HG03159 (cell line): ENCODE data around the gene CDH22.

ENCODE experiments used
- ATAC-seq: cut with Tn5 transposase; IDR thresholded peaks from one replicate; pipeline ENCODE4 v1.9.1; 2021; ENCODE audit warnings: mild to moderate bottlenecking, moderate library complexity; ENCODE audit not compliant: unreplicated experiment

CDH22 gene

DNA sequence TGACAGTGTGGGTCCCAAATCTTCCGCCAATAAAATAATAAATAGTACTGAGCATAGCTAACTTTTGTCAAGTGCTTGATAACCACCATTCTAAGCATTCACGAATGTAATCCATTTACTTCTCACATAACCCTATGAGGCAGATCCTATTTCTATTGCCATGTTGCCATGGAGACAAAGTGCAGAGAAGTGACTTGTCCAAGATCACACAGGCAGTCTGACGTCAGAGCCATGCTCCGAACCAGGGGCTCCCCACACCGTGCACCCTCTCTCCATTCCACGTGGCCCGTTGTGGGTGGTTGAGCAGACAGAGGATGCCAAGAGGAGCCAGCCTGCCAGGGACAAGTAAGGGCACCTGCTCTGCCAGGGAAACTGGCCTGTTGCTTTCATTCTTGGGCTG lies 38.9 kb downstream of the CDH22 start:
- no peak for ATAC-seq

DNA sequence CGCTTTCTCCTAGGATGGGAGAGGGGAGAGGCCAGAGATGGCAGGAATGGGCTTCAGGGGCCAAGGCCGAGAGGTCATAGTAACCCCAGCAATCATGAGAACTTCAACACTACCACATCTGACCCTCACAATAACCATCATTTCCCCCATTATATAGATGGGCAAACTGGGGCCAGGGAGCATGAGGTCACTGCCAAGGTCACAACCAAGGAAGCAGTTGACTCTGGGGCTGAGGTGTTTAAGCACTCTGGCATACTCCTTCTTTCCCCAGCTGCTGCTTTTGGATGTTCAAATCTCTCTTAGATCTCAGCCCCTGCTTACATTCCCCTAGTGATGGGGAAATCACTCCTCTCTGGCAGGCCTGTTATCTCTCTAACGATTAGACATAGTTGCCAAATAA lies 39.6 kb downstream of the CDH22 start:
- ATAC-seq: no peak

DNA sequence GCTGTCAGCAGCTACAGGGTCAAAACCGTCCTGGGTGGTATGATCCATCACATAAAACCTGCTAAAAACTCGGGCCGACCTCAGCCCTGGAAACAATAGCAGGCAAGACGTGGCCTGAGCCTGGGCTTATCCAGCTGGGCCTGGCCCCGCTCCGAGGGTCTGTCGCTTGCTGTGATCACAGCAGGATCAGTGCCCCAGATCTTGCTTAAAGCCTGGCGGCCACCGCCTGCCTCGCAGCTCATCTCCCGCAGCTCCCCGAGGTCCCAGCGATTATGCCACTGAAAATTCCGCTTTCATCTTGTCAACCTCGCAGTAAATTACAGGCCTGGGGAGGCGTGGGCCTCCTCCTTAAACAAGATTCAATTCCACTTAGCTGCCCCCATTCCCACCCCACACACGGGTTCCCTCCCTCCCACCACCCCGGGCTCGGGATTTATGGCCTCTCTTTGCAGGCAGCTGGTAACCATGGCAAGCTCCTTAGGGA lies 40.1 kb downstream of the CDH22 start:
- ATAC-seq: no peak

DNA sequence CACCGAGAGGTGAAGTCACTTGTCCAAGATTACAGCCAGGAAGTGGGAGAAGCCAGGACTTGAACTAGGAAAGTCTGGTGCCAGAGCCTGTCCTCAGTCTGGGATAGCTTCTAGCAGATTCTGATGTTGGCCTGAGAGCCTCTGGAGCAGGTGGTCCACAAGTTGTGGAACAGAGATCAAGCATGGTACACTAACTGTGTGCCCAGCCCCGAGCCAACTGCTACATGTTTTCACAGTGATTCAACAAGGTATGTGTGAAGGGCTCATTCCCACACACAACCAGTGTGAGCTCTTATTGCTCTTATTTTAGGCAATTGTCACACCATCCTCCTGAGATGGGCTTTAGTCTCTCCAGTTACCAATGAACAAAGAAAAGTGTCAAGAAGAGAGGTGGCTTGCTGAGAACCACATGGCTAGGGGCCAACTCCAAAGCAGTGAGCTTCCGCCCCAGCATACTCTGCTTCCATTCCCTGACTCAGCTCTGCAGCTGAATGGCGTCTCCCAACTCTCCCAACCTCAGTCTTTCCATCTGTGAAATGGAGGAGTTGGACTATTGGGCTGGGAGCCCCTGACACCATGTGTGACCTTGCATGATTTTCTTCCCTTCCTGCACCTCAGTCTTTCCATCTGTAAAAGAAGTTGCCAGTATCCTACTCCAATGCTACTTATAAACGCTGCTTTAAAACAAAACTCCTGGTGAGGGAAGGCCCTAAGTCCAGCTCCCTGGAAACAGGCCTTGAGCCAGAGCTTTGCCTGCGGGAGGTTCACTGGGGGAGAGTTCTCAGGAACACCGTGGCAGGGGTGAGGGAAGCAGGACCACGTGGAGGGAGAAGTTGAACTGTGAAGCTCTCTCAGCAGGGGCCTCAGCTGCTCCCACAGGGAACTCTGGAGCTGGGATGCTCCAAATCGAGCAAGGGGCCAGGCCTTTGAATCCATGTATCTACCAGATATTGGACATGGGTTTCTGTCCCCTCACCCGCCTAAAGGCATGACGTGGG lies 40.9 kb downstream of the CDH22 start:
- ATAC-seq: no peak

DNA sequence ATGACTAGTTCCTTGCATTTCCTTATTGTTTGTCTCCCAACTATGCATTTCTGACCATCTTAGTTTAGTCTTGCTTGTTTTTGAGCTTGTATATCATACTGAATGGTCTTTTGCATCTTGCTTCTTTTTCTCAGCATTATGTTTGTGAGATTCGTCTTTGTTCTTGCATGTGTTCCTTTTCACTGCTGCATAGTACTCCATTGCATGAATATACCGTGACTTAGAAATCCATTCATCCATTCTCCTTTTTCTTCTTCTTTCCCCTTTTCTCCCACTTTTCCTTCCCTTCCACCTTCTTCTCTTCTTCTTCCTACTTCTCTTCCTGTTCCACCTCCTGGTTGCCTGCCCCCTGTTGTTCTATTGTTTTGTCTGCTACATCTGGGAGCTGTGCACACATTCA lies 42.8 kb downstream of the CDH22 start:
- no peak for ATAC-seq

DNA sequence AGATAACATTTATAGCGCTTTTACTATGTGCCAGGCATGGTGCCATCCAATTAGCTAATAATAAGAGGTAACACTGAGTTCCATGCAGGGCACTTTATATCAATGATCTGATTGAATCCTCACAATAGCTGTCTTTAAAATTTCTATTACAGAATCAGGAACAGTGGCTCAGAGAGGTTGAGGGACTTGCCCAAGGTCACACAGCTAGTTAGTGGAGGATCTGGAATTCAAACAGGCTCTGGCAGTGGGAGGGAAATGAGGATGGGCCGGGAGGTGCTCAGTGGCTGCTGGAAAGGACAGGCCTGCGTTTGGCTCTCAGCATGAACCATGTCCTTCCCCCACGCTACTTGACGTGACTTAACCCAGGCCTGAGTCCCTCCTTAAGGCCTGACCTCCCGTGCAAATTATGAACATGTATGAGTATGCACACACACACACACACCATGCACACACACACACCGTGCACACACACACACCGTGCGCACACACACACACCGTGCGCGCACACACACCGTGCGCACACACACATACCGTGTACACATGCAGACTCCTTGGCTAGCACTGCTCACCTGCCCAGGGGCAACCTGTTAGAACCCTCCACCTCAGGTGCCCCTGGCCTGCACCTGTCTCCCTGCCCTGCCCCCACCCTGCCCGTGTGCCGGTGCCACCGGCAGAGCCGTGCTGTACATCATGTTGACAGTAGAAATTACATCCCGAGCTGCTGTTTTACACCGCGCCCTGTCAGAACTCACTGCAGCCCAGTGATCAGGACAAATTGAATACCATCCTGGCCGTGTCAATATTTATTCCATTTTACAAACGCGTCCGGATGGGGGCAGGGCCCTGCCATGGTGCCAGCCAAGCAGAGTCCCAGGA lies 43.7 kb downstream of the CDH22 start:
- no peak for ATAC-seq

DNA sequence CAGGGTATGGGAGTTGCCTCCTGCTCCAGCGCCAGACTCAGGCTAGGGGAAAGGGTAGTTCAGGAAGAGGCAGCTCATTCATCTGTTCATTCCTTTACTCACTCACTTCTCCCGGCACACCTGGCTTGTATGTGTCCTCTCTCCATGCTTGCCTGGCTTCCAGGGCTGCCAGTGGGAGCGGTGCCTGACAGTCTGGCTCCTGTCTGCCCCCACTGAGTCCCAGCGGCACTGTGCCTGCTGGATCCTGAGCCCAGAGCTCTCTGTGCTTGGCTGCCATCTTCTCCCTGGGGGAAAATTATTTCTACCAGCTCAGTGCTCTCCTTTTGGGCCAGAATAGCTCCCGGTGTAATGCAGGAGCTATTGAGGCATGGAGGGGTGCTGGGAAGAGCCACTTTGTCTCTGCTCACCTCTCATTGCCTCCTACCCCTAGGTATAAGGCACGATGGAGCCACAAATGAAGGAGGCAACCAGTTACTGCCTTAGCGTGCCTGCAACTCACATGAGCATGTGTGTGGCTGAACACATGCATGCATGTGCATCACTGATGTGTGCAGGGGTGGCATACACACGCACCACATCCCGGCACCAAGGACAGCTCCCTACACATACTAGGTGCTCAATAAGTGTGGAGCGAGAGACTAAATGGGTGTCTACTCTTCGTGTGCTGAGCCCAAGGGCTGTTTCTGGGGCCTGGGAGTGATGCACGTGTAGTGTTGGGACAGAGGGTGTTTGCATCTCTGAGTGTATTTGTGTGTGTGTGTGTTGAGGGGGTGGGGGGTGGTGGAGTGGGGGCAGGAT lies 46.6 kb downstream of the CDH22 start:
- no peak for ATAC-seq

DNA sequence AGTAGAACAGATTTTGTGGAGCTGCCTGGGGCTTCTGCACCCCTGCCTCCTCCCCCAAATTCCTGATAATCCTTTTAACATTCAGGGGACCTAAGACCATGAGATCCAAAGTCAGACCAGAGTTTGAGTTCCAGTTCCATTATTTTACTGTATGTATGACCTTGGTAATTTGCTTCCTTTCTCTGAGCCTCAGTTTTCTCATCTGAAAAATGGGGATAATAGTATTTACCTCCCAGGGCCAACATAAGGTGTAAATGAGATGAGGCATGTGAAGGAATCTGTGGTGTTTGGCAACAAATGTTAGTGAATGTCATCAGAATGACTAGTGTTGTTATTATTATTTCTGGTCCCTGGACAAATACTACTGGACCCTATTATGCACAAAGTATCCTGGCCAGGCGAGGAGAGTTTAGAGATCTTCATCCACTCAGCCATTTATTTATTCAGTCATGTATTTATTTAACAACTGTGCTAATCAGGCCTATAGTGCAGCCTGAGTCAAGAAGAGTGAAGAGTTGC lies 47.3 kb downstream of the CDH22 start:
- no peak for ATAC-seq

DNA sequence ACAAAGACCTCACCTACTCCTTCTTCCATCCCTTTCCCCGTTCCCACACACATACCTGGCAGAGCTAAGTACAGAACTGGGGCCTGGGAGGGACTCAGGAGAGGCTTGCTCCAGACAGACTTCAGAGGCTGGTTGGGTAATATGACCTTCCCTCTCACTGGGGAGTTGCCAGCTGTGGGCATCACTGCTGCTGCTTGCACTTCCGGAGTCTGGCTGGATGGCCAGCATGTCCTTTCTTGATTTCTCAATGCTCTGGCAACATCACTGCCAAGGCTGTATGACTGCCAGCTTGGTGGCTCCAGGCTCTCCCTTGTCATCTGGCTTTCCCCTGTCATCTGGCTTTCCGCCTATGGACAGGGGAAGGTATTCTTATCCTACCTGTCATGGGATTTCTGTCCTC lies 47.8 kb downstream of the CDH22 start:
- no peak for ATAC-seq

DNA sequence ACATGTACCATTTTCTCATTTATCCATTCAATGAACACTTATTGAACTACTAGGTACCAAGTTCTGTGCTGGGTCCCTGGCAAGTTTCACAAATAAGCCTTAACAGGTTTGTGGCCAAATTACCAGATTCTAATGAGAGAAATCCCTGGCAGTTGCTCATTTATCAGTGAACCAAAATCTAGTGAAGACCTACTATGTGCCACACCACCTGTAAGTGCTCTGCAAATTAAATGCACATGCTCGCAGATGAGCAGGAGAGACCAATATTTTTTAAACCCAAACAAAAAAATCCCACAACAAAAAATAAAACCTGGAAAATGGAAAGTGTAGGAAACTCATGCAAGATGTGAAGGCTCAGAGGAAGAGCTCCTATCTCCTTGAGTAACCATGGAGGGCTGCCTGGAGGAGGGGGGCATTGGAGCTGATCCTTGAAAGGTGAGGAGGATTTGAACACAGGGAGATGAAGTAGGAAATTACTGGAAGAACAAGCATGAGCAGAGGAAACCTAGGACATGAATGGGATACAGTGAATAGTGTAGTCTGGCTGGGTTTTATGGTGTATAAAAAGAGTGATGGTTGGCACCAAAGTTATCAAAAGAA lies 48.9 kb downstream of the CDH22 start:
- no peak for ATAC-seq

DNA sequence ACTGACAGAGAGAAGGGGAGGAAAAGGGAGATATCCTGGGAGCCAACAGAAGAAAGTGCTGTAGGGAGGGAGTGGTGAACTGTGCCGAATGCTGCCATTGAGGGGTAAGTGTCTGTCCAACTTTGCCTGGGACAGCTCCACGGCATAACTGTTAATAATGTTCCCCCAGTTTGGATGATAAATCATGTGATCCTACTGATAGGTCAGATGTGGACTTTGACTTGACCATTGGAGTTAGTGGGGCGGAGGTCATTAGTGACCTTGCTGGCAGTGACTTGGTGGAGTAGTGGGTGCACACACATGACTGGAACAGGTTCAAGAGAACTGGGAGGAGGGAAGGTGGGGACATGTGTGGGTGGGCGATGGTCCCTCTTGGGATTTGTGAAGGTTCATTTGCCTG lies 50.4 kb downstream of the CDH22 start:
- ATAC-seq: no peak

DNA sequence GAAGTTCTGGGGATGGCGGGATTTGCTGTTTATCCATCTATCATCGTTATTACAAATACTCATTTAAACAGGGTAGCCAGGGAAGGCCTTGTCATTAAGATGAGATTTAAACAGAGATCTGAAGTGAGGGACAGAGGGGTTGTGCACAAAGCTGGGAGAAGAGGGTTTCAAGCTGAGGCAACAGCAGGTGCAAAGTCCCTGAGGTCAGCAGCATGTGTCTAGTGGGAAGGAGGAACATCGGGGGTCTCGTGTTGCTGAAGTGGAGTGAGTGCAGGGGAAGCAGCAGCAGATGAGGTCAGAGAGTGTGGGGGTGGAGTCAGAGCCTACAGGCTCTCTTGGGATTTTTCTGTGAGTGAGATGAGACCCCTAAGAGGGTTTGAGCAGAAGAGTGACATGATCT lies 52.0 kb downstream of the CDH22 start:
- no peak for ATAC-seq

DNA sequence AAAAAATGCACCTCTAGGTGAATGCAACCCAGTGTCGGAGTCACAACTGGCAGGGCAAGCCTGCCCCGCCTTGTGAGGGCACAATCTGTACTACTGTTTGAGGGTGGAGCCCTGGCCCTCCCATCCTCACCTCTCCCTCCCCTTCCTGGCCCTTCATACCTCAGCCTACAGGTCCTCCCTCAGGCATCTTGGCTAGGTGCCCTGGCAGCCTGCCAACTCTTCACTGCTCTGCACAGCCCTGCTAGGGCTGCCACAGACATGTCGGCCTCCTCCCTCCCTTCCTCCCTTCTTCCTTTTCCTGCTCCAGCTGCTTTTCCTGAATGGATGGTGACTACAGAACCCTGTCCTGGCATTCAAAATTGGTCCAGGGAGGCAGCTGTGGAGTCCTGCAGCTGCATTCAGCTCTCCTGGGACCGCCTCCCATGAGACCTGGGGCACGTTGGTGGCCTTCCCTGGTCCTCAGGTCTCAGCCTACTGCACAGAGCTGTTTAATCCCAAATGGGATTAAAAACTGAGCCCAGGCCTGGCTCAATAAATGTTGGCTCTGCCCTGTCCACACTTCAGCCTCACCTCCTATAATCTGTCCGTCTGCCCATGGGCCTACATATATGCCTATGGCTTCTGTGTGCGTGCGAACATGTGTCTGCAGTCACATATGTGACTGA lies 52.7 kb downstream of the CDH22 start:
- no peak for ATAC-seq

DNA sequence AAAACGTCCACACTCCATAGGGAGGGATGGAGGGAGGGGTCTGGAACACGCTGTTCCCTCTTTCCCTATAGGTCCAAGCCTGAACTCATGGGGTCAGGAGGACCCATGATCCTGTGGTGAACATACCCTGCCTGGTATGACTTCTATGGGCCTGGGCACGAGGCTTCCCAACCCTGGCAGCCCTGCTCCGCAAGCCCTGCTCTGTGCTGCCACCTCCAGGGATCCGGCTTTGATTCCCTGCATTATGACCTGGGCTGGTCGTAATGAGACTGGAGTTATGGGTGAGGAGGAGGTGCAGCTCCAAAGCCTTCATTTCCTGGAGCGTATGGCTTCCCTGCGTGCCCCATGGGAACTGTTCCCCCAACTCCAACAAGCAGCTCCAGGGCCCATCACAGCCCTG lies 54.9 kb downstream of the CDH22 start:
- no peak for ATAC-seq

DNA sequence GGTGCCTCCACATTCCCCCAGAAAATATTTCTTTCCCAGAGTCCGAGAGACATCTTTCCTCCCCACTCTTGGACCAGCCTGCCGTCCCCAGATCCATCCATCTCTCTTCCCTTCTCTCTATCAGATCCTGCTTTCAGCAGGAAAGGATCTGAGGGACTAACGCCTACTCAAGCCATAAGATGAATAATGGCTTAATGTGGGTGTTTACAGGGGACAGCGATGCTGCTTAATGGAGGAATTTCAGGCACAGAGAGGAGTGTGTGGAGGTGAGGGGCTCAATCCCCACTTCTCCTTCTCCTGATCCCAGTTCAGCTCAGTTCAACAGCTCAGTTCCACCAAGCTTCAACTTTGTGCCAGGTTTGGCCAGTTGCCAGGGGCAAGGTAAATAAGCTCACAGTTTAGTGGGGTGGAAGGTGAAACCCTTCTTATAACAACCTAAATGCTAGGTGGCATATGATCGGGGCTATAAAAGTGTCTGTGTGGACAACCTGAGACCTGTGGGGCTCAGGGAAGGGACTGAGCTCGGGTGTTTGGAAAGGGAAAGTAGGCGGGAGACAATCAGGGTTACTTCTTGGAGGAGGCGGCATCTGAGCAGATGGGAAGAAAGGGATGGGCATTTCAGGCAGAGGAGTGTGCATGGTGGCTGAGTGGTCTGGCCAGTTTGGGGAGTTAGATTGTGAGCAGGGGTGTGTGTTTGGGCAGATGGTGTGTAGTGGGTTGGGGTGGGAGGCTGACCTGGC lies 55.8 kb downstream of the CDH22 start:
- ATAC-seq: no peak

DNA sequence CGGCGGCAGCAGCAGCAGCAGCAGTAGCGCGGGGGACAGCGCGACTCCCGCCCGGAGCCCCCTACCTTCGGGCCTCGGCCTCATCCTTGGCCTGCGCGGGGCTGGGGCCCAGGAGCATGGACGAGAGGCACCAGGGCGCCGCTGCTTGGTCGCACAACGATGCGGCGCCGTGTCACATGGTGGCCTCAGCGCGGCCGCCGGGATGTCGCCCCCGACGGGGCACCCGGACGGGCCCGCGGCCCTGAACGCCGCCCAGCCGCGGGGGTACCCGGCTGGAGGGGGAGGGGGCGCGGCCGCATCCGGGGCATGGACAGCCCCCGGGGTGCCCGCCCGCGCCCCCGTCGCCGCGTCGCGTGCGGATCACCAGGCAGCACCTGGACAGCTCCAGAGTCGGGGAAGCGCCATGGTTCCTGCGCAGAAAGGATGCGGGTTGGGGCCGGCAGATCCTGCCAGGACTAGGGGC lies 57.1 kb downstream of the CDH22 start:
- no peak for ATAC-seq

DNA sequence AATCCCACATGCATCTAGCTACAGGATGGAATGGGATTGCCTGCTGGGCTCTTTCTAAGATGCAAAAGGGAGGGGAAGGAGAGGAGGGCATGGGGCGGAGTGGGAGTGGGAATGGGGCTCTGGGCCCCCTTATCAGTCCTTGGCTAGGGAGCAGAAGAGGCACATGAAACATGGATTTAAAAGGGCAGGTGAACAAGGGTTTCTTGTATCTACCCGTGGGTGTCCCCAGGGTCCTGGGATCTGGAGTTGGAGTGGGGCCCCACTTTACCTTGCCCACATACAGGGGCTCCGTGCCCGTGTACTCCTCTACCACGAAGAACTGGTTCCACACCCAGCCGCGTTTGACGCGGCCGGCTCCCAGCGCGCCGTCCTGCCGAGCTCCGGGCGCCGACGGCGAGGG lies 57.5 kb downstream of the CDH22 start:
- no peak for ATAC-seq

DNA sequence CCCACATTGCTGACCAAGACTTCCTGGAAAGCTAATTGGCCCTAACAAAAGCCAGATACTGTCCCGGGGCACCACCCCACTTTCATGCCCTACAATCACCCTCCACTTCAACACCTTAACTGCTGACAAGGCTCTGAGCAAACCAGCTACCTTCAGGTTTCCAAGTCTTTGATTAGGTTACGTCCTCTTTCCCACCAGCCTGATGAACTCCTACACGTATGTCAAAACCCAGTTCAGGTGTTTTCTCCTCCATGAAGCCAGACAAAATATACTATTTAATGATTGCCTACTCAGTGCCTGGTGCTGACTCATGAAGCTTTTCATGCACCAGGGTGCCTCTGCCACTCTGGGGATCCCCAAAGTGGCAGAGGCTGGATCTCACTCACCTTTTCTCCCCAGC lies 58.6 kb downstream of the CDH22 start:
- no peak for ATAC-seq

DNA sequence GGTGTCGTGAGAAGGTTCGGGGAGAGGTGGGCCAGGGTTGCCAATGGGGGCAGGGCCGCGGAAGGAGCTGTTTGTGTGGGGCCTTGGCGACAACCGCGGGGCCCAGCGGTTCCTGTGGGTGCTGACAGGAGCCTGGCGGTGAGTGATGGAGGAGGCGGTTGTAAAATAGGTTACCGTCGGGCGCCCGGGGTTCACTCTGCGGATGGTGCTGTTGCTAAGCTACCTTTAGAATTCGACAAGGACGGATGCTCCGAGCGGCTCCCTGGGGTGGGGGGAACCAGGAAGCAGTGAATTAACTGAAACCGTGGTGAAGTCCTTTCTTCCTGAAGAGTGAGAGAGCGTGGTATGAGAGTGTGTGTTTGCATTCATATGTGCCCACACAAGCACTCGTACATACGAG lies 61.7 kb downstream of the CDH22 start:
- ATAC-seq: no peak
